Loucy (cell line): Measurements from ENCODE around the gene MYL7.

Experiments used
- EZH2phosphoT487 ChIP-seq: fragments of 200-600 bp; IDR thresholded peaks from 2 replicates; pipeline ENCODE4 v1.6.1; 2018; ENCODE audit warnings: antibody characterized with exemption, mild to moderate bottlenecking, moderate library complexity, borderline replicate concordance
- TF ChIP-seq, protein P1 (sequence below): fragments of 200-600 bp; sonication (generic); conservative IDR thresholded peaks from 2 replicates; pipeline ENCODE4 v1.5.1; 2014; ENCODE audit warnings: mild to moderate bottlenecking, antibody characterized with exemption, low read length

DNA sequence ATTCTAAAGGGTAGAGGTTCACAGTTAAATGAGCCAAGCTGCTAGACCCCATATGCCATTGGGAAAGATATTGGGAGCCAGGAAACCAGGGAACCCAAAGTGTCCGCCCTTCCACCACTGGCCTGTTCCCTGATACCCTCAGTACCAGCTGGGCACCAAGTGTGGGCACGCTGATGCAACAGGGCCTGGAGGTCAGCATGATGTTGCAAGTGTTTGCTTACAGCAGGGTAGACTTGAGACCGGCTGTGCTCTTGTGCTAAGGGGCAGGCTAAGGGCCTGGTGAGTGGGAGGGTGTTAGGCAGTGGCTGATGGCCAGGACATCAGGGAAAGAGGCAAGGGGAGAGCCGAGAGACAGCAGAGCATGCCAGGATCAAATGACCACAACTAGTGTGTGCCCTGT lies 21.0 kb upstream of the MYL7 start:
- TF ChIP-seq, protein P1, sequence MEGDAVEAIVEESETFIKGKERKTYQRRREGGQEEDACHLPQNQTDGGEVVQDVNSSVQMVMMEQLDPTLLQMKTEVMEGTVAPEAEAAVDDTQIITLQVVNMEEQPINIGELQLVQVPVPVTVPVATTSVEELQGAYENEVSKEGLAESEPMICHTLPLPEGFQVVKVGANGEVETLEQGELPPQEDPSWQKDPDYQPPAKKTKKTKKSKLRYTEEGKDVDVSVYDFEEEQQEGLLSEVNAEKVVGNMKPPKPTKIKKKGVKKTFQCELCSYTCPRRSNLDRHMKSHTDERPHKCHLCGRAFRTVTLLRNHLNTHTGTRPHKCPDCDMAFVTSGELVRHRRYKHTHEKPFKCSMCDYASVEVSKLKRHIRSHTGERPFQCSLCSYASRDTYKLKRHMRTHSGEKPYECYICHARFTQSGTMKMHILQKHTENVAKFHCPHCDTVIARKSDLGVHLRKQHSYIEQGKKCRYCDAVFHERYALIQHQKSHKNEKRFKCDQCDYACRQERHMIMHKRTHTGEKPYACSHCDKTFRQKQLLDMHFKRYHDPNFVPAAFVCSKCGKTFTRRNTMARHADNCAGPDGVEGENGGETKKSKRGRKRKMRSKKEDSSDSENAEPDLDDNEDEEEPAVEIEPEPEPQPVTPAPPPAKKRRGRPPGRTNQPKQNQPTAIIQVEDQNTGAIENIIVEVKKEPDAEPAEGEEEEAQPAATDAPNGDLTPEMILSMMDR: no peak
- no peak for TF ChIP-seq EZH2phosphoT487
